Measurements from ENCODE around the gene KCNK18.

Gene KCNK18

DNA sequence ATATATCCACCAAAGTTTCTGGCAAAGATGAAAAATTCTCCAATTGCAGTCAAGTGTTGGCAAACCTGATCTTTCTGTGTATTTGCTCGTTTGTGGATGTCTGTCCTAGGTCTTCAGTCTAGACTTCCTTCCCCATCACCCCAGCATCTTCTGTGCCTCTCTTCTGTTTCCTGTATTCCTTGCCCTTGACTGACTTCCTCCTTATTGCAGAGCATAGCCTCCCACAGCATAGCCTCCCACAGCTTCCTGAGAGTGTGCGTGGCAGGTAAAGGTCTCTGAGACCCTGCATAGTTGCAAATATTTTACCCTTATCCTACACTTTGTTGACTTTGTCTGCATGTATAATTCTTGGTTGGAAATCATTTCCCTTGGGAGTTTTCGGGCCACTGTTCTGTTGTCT is 62.0 kb downstream of the KCNK18 start:
- H3K27me3 ChIP-seq (ENCODE audit: insufficient read depth, low read depth, severe bottlenecking): peaks cover 3% of the 10 kb centered on the region
- DNase-seq: no peak
- H3K4me3 ChIP-seq (ENCODE audit: low read depth, low read length): no peak overlapping the region
- no peak overlapping the region for H3K27ac ChIP-seq
- H3K36me3 ChIP-seq: no peaks in the 10 kb centered on the region
- H3K9me3 ChIP-seq (ENCODE audit: severe bottlenecking): no peaks in the 10 kb centered on the region
- TF ChIP-seq, protein P1, sequence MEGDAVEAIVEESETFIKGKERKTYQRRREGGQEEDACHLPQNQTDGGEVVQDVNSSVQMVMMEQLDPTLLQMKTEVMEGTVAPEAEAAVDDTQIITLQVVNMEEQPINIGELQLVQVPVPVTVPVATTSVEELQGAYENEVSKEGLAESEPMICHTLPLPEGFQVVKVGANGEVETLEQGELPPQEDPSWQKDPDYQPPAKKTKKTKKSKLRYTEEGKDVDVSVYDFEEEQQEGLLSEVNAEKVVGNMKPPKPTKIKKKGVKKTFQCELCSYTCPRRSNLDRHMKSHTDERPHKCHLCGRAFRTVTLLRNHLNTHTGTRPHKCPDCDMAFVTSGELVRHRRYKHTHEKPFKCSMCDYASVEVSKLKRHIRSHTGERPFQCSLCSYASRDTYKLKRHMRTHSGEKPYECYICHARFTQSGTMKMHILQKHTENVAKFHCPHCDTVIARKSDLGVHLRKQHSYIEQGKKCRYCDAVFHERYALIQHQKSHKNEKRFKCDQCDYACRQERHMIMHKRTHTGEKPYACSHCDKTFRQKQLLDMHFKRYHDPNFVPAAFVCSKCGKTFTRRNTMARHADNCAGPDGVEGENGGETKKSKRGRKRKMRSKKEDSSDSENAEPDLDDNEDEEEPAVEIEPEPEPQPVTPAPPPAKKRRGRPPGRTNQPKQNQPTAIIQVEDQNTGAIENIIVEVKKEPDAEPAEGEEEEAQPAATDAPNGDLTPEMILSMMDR (IDR thresholded peaks at IDR 0.05; ENCODE audit: low read depth, low read length): no peak
